Activated T-cell treated with anti-CD3 and anti-CD28 coated beads, Interleukin-2, amount 50 U/mL, for 1 hour (primary cell): ENCODE data around the gene KIF21A.

Experiments
- DNase-seq: peaks from one replicate; pipeline ENCODE4 v3.0.0-alpha.2; 2020

The KIF21A gene

GRCh38 chr12:39431002-39431796 lies 11.7 kb downstream of the KIF21A start:
- DNase-seq = no peak

- no peak for DNase-seq
Observed at GRCh38 chr12:39429809-39430208, 13.1 kb downstream of the KIF21A start.

GRCh38 chr12:39427360-39427808 lies 15.5 kb downstream of the KIF21A start:
- DNase-seq = no peak

GRCh38 chr12:39426636-39427240 lies 16.2 kb downstream of the KIF21A start:
- DNase-seq = no peak

GRCh38 chr12:39420043-39420442 lies 22.9 kb downstream of the KIF21A start:
- DNase-seq = no peak

- DNase-seq = no peak
Observed at GRCh38 chr12:39419471-39419870, 23.4 kb downstream of the KIF21A start.

GRCh38 chr12:39417916-39418315 lies 25.0 kb downstream of the KIF21A start:
- DNase-seq = no peak

- DNase-seq = no peak
Observed at GRCh38 chr12:39413836-39414771, 28.8 kb downstream of the KIF21A start.

- no peak for DNase-seq
Observed at GRCh38 chr12:39412210-39412609, 30.7 kb downstream of the KIF21A start.

GRCh38 chr12:39406262-39406661 lies 36.7 kb downstream of the KIF21A start:
- DNase-seq = no peak

GRCh38 chr12:39405580-39405979 lies 37.3 kb downstream of the KIF21A start:
- DNase-seq = no peak

- no peak for DNase-seq
Observed at GRCh38 chr12:39404000-39404399, 38.9 kb downstream of the KIF21A start.

GRCh38 chr12:39403376-39403775 lies 39.5 kb downstream of the KIF21A start:
- DNase-seq = no peak

- no peak for DNase-seq
Observed at GRCh38 chr12:39402922-39403321, 40.0 kb downstream of the KIF21A start.

- no peak for DNase-seq
Observed at GRCh38 chr12:39401459-39401858, 41.5 kb downstream of the KIF21A start.

- no peak for DNase-seq
Observed at GRCh38 chr12:39395866-39396265, 47.1 kb downstream of the KIF21A start.

GRCh38 chr12:39393890-39394289 lies 49.0 kb downstream of the KIF21A start:
- no peak for DNase-seq

- DNase-seq = no peak
Observed at GRCh38 chr12:39393179-39393578, 49.7 kb downstream of the KIF21A start.

- DNase-seq = no peak
Observed at GRCh38 chr12:39392154-39392925, 50.6 kb downstream of the KIF21A start.

- DNase-seq = no peak
Observed at GRCh38 chr12:39390752-39391151, 52.2 kb downstream of the KIF21A start.

GRCh38 chr12:39389399-39390150 lies 53.3 kb downstream of the KIF21A start:
- DNase-seq = no peak

- no peak for DNase-seq
Observed at GRCh38 chr12:39386335-39386734, 56.6 kb downstream of the KIF21A start.
